Hippocampal formation (tissue), 2 donors: ENCODE measurements around the gene MYO9B.

Experiments used
- DNase-seq, 2 donors: peaks; one replicate each; lab custom pipeline; 2025; lab: John Stamatoyannopoulos, UW

Gene MYO9B

GRCh38 chr19:17075035-17075863 lies at the start of gene MYO9B, which contains the start of gene HAUS8:
MYO9B (plus strand) TSS chr19:17075777; CDS start chr19:17101718, 25,941 bp downstream.
HAUS8 (minus strand) TSS chr19:17075452; CDS start chr19:17075422, 30 bp downstream.
- peak; percentile 98 to 100 for DNase-seq

GRCh38 chr19:17025991-17026658 lies 49.5 kb upstream of the MYO9B start:
- no peak for DNase-seq

- no peak for DNase-seq
Measured at GRCh38 chr19:17026706-17027534, 48.7 kb upstream of the MYO9B start, which contains the start of gene CPAMD8. CPAMD8 (minus strand) TSS chr19:17026810; CDS start chr19:17026642, 168 bp downstream.

- no peak for DNase-seq
Measured at GRCh38 chr19:17027535-17027975, 48.0 kb upstream of the MYO9B start.

GRCh38 chr19:17031741-17032140 lies 43.8 kb upstream of the MYO9B start:
- DNase-seq, result no peak

GRCh38 chr19:17035842-17036424 lies 39.6 kb upstream of the MYO9B start:
- no peak for DNase-seq

GRCh38 chr19:17036640-17037039 lies 38.9 kb upstream of the MYO9B start:
- no peak for DNase-seq

GRCh38 chr19:17037184-17037583 lies 38.4 kb upstream of the MYO9B start:
- DNase-seq, result no peak

- DNase-seq, result peak; percentile 27 to 30
Measured at GRCh38 chr19:17037966-17038500, 37.5 kb upstream of the MYO9B start.

GRCh38 chr19:17041976-17042375 lies 33.6 kb upstream of the MYO9B start:
- DNase-seq, result no peak

- no peak for DNase-seq
Measured at GRCh38 chr19:17043744-17044143, 31.8 kb upstream of the MYO9B start.

GRCh38 chr19:17045907-17046502 lies 29.6 kb upstream of the MYO9B start:
- DNase-seq, result no peak

- no peak for DNase-seq
Measured at GRCh38 chr19:17048885-17049453, 26.6 kb upstream of the MYO9B start.

GRCh38 chr19:17049711-17050280 lies 25.8 kb upstream of the MYO9B start:
- DNase-seq, result no peak

- peak in 1 of 2 donors; percentile 49 for DNase-seq
Measured at GRCh38 chr19:17052439-17052838, 23.1 kb upstream of the MYO9B start.

GRCh38 chr19:17054746-17055145 lies 20.8 kb upstream of the MYO9B start:
- no peak for DNase-seq

- no peak for DNase-seq
Measured at GRCh38 chr19:17055636-17056035, 19.9 kb upstream of the MYO9B start.

GRCh38 chr19:17058236-17058635 lies 17.3 kb upstream of the MYO9B start:
- DNase-seq, result no peak

- no peak for DNase-seq
Measured at GRCh38 chr19:17060802-17061201, 14.8 kb upstream of the MYO9B start.

GRCh38 chr19:17061205-17061604 lies 14.4 kb upstream of the MYO9B start:
- DNase-seq, result no peak
